GM21447 (cell line): ENCODE data around the gene CSNK1G2.
"Not testable (repeated sequence)": the region's sequence is repeated elsewhere in the genome, so short reads cannot be mapped to it uniquely, and the experiment has no call there.

ENCODE experiments used
- ATAC-seq: cut with Tn5 transposase; IDR thresholded peaks from one replicate; pipeline ENCODE4 v1.9.1; 2021; ENCODE audit not compliant: unreplicated experiment

Gene CSNK1G2

DNA sequence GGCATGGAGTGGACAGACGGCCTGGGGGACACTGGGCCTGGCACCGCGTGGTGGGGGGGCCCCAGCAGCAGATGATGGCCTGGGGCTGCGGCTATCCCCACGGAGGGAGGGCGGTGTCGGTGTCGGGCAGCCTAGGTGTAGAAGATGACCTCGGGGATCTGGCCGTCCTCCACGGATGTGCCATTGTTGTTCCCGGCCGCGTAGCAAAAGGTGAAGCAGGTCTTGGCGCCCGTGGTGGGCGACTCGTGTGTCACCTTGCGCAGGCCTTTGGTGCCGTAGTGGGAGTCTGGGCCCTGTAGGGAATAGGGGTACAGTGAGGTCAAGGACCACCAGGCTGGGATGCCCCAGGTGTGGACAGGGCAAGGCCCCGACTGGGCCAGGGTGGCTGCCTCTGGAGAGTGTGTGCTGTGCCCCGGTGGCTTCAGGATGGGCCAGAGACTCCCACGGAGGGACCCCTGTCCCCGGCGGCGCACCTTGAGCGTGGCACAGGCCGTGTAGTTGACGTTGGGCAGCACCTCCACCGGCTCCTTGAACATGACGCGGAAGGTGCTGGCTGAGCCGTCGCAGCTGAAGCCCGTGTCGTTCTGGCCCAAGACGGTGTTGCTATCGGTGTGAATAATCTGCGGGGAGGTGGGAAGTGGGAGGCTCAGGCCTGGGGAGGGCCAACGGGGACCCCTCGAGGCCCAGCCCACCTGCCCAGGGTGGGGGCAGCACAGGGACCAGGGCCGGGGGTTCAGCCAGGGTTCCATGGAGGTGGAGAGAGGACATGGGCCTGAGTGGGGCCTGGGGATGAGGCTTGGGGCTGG lies 45.6 kb downstream of the CSNK1G2 start:
- no peak for ATAC-seq

DNA sequence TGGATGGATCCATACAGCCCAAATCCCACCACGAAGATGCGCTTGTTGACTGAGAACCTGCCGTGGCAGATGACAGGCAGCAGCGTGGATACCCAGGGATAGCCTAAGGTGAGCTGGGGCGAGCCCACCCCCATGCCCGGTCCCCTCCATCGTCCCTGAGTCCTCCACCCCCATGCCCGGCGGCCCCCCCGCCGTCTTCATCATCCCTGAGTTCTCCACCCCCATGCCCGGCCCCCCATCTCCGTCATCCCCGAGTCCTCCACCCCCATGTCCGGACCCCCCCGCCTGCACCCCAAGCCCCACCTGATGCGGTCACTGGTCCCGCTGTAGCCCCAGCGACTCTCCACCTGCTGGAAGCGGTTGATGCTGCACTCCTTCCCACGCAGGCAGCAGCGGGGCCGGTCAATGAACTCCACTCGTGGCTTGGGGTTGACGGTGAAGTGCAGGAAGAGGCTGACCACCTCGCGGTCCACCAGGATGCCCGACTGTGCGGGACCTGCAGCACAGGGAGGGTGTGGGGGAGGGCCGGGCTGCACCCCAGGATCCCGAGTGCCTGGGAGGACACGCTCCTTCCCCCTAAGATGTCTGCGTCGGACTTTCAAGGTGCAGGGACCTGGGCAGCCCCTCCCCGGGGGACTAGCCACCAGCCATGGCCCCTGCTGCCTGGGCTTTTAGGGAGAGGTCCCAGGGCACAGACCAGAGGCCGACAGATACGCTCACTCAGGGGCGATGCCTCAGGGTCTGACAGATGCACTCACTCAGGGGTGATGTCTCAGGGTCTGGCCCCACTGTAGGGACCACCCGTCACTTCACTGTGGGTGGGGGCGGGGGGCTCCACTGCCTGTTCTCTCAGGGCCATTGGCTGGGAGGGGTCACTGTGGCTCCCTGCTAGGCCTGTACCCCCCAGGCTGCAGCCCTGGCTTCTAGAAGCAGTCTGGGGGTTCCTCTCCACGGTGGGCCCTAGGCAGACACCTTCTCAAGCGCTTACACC lies 46.5 kb downstream of the CSNK1G2 start:
- ATAC-seq = no peak

GRCh38 chr19:1988464-1988863 lies 47.5 kb downstream of the CSNK1G2 start:
- not testable (repeated sequence) for ATAC-seq

DNA sequence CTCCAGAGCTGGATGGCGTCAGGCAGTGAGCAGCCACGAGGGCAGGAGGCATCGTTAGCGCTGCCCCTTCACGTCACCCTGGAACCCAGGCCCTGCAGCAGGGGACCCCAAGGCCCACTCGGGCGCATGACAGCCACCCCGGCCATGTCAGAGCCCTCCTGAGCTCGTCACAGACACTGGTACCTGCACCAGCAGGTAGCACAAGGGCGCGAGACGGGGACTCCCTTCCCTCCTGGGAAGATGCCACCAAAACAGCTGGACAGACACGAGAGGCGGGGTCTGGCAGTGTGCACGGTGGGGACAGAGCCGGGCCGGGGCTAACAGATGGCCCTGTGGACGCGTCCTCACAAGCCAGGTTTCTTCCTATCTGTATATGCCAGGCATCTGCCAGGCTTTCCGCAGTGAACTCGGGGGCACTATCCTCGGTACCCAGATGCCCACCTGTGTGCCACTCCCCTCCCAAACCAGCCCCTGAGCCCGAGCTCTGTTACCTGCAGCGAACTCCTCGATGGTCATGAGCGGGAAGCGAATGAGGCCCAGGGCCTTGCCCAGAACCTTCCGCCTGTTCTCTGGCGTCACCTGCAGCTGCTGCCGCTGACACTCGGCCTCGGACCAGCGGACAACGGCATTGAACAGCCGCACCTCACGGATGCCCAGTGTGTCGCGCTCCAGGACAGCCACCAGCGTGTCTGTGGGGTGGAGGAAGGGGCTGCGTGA lies 48.7 kb downstream of the CSNK1G2 start:
- ATAC-seq = no peak

GRCh38 chr19:1990230-1991017 lies 49.5 kb downstream of the CSNK1G2 start:
- no peak for ATAC-seq

- ATAC-seq = no peak
Measured at GRCh38 chr19:1991018-1991913, 50.3 kb downstream of the CSNK1G2 start.

GRCh38 chr19:1992759-1993260 lies 51.8 kb downstream of the CSNK1G2 start:
- ATAC-seq = no peak

DNA sequence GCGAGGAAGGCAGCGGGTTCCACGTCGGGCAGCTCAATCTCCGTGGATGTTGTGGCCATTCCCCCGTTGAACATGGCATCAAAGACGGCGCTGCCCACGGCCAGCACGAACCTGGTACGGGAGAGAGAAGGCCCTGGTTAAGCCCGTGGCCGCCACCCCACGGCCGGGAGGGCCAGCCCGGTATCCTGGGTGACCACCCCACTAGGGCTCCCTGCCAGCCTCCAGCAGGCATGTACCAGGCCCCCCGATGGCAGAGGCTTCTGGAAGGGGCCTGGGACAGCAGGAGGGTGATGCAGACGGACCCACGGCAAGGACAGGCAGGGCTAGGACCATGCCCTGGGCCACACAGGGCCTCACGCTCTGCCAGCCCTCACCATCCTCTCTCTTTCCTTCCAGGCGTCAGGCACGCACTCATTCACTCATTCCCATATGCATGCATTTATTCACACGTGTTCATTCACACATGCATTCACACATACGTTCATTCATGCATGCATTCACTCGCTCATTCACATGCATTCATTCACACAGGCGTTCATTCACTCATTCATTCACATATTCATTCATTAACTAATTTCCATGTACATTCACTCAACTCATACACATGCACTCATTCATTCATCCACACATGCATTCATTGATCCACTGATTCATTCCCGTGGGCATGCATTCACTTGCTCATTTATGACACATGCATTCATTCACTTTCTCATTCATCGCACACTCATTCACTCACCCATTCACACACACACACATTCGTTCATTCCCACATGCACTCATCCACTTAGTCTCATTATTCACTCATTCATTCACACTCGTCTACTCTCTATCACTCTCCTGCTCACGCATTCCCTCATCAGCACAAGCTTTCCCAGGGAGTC lies 56.6 kb downstream of the CSNK1G2 start:
- no peak for ATAC-seq

DNA sequence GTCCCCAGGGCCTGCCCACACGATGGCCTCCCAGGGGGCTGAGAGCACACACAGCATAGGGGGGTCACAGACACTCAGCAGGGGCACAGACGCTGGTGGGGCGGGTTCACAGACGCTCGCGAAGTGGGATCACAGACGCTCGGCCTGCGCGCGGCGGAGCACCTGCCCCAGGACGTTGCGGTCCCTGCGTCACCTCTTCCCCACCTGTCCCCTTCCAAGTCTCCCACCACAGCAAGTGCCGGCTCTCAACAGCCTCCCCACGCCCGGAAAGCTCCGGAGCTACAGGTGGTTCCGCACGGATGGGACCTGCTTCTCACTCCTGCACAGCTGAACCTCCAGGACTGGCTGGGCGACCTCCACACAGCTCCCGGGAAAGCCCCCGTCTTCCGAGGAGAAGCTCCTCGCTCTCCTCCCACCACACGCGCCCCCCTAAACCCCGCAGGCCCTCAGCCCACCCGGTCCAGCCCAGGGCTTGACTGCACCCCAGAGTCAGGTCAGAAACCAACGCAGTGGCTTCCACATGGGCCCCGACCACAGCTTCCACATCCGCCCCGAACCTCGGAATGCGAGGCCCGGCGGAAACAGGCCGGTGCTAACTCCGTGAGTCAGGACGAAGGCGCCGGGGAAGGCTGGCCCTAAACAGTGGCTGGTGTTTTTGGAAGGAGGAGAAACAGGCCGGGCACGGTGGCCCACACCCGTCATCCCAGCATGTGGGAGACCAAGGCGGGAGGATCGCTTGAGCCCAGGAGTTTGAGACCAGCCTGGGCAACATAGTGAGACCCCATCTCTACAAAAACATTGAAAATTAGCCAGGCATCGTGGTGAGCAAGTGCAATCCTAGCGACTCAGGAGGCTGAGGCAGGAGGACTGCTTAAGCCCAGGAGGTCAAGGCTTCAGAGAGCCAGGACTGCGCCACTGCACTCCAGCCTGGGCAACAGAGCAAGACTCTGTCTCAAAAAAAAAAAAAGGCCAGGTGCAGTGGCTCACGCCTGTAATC lies 58.0 kb downstream of the CSNK1G2 start:
- no peak for ATAC-seq

DNA sequence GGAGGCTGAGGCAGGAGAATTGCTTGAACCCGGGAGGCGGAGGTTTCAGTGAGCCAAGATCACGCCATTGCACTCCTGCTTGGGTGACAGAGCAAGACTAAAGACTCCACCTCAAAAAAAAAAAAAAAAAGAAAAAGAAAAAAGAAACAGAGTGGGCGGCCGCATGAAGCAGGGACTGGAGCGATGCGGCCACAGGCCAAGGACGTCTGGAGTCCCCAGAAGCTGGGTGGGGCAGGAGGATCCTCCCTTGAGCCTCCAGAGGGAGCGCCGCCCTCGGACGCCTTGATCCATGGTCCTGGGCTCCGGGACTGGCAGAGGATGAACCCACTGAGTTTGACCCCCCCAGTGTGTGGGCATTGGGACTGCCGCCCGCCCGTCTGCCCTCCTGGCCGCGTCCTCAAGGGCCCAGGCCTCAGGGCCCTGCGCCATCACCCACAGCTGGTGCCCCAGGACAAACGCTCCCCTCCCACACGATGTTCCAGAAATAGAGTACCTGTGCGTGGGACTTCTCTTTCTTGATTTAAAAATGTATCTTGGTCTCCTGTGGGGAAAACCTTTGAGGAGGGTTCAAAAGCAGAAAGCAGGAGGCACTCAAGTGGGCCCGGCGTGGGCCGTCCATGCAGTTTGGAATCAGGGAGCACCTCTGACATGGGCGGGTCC lies 59.0 kb downstream of the CSNK1G2 start:
- no peak for ATAC-seq

DNA sequence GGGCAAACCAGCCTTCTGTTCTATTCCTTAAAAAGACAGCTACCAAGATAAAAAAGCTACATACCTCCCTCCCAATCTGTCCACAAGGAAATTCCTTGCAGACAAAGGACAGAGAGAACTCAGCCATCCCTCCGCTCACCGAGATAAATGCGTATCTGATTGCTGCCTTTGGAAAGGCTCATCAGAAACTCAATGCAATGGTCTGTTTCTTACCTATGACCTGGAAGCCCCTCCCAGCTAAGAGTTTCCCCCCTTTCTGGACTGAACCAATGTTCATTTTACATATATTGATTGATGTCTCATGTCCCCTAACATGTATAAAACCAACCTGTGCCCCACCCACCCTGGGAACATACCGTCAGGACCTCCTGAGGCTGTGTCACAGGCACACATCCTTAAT lies 62.9 kb downstream of the CSNK1G2 start:
- ATAC-seq = no peak

DNA sequence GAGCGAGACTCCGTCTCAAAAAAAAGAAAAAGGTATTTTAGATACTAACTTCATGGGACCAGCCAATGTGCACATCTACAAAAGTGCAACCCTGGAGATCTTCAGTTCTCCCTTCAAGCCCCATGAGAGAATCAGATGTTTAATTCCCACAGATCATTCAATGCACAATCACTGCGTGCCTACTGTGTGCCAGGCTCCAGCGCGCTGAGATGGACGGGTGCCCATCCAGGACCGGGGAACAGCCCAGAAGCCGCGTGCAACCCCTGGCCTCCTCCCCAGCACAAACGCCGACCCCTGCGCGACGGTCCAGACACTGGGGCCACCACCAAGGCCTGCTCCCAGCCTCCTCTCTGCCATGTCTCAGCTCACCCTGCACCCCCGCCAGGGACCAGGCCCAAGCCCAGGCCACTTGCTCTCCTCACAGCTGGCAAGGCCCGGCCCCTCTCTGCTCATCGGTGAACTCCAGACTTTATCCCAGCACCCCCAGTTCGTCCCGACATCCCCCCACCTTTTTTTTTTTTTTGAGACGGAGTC lies 69.2 kb downstream of the CSNK1G2 start:
- no peak for ATAC-seq

- ATAC-seq = no peak
Measured at GRCh38 chr19:2011169-2011568, 70.2 kb downstream of the CSNK1G2 start.

- no peak for ATAC-seq
Measured at GRCh38 chr19:2012941-2013682, 72.1 kb downstream of the CSNK1G2 start.

DNA sequence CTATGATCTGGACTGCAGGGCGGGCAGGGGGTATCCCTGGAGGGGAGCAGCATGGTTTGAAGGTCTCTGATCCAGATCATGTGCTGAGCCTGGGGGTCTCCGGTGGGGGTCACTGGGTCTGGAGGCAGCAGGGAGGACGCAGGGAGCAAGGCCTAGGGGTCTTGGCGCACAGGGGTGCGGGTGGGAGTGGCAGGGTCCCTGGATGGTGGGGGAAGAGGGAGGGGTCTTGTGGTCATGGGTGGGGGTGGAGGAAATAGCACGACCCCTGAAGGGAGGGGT lies 72.7 kb downstream of the CSNK1G2 start:
- no peak for ATAC-seq

DNA sequence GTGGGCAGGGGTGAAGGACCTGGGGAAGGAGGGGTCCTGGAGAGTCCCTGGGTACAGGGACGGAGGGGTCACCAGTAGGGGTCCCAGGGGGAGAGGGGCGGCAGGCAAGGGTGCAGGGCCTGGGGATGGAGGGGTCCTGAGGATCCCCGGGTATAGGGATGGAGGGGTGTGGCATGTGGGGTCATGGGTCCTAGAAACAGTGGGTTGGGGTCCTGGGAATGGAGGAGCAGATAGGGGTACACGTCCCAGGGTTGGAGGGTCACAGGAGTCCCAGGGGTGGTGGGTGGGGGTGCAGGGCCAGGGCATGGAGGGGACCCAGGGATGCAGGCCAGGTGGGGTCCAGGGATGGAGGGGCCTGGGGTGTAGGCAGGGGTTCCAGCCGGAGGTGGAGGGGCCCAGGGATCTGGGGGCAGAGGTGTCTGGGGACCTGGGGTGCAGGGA lies 73.2 kb downstream of the CSNK1G2 start:
- no peak for ATAC-seq
